ENCODE measurements around the gene TRHDE.

Gene TRHDE

GRCh38 chr12:72272091-72272661 lies at the start of gene TRHDE:
Gene TRHDE, plus strand, starts transcription at chr12:72272370. Its CDS starts 274 bp downstream, at chr12:72272644.
- DNase-seq: no peak

GRCh38 chr12:72226510-72226909 lies 45.7 kb upstream of the TRHDE start:
- DNase-seq: no peak

GRCh38 chr12:72228424-72228823 lies 43.7 kb upstream of the TRHDE start:
- DNase-seq: no peak

- DNase-seq: no peak
These were observed 41.6 kb upstream of the TRHDE start for GRCh38 chr12:72230589-72230988.

GRCh38 chr12:72234886-72235285 lies 37.3 kb upstream of the TRHDE start:
- DNase-seq: no peak

- DNase-seq: no peak
These were observed 36.0 kb upstream of the TRHDE start for GRCh38 chr12:72236071-72236705.

- DNase-seq: no peak
These were observed 30.6 kb upstream of the TRHDE start for GRCh38 chr12:72241552-72241951.

GRCh38 chr12:72242946-72243345 lies 29.2 kb upstream of the TRHDE start:
- DNase-seq: no peak

GRCh38 chr12:72246370-72246769 lies 25.8 kb upstream of the TRHDE start:
- DNase-seq: no peak

GRCh38 chr12:72250346-72250745 lies 21.8 kb upstream of the TRHDE start:
- no peak for DNase-seq

- DNase-seq: no peak
These were observed 15.4 kb upstream of the TRHDE start for GRCh38 chr12:72256725-72257124.

GRCh38 chr12:72261885-72262284 lies 10.3 kb upstream of the TRHDE start:
- DNase-seq: no peak

- no peak for DNase-seq
These were observed 7.5 kb upstream of the TRHDE start for GRCh38 chr12:72264548-72265175.

GRCh38 chr12:72267974-72268373 lies 4.2 kb upstream of the TRHDE start:
- no peak for DNase-seq

- DNase-seq: no peak
These were observed 3.8 kb upstream of the TRHDE start for GRCh38 chr12:72268386-72268785.

GRCh38 chr12:72269491-72269890 lies 2.7 kb upstream of the TRHDE start:
- no peak for DNase-seq

GRCh38 chr12:72270246-72270645 lies 1.9 kb upstream of the TRHDE start:
- DNase-seq: no peak

GRCh38 chr12:72270961-72271360 lies 1.2 kb upstream of the TRHDE start:
- DNase-seq: no peak

- DNase-seq: no peak
These were observed 599 bp upstream of the TRHDE start for GRCh38 chr12:72271451-72272090.

GRCh38 chr12:72272731-72273498 lies 745 bp downstream of the TRHDE start:
- no peak for DNase-seq

GRCh38 chr12:72273499-72273837 lies 1.3 kb downstream of the TRHDE start:
- no peak for DNase-seq

- no peak for DNase-seq
These were observed 1.7 kb downstream of the TRHDE start for GRCh38 chr12:72273851-72274351.

- no peak for DNase-seq
These were observed 2.8 kb downstream of the TRHDE start for GRCh38 chr12:72274931-72275330.
